ENCODE measurements around the gene TNNI3K.

DNA sequence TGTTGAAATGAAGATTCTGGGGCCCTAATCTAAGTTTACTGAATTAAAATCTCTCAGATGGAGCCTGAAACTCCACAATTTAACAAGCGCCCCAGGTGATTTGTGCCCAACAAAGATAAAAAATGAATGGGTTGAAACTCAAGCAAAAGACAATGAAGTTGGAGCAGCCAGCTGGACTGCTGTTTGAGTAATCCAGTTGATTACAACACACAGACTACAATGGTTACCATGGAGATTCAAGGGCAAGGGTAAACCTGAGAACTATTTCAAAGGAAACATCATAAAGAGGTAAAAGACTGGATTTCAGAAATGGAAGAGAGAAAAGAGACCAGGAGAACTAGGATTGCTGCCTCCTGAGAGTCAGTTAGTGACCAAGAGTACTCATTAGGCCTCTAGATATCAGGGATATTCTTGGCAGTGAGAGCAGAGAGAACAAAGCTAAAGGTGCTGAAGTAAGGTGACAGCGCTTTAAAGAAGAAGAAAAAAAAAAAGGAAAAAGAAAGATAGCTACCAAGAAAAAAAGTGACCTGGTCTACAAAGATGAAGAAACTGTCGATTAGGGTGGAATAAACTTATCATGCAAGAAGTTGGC lies 232.7 kb downstream of the TNNI3K start:
- TF ChIP-seq TCF7 (IDR thresholded peaks at IDR 0.05; ENCODE audit: borderline replicate concordance) (no peak), POLR2AphosphoS5 (IDR thresholded peaks at IDR 0.05; ENCODE audit: control insufficient read depth, insufficient read depth, low read depth, low read length) (no peak), MAFG (tag; conservative IDR thresholded peaks at IDR 0.05) (no peak), EP300 (IDR thresholded peaks at IDR 0.05; ENCODE audit: low read length) (no peak), ETV6 (IDR thresholded peaks at IDR 0.05; ENCODE audit: borderline replicate concordance in 1 of 2, low read depth in 2 of 2, low read length in 1 of 2) (no peak), ETV6 (CRISPR knock-in tag; IDR thresholded peaks at IDR 0.05; ENCODE audit: borderline replicate concordance) (no peak), ZNF274 (IDR thresholded peaks at IDR 0.05; ENCODE audit: borderline replicate concordance, low read depth, low read length) (no peak), CTCF (IDR thresholded peaks at IDR 0.05 in 2 of 3, conservative IDR thresholded peaks at IDR 0.05 in 1 of 3; ENCODE audit: insufficient read depth in 2 of 3, low read depth in 1 of 3, low read length in 3 of 3) (no peak)
- TF ChIP-seq, protein P1, sequence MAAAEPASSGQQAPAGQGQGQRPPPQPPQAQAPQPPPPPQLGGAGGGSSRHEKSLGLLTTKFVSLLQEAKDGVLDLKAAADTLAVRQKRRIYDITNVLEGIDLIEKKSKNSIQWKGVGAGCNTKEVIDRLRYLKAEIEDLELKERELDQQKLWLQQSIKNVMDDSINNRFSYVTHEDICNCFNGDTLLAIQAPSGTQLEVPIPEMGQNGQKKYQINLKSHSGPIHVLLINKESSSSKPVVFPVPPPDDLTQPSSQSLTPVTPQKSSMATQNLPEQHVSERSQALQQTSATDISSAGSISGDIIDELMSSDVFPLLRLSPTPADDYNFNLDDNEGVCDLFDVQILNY (CRISPR knock-in tag; IDR thresholded peaks at IDR 0.05): no peak

Measured in K562 (cell line).